Smooth muscle cell of the coronary artery (primary cell): ENCODE results near the gene CLDN1. TPM values are rescaled to one million over a fixed set of nuclear protein-coding genes. Genes with fewer than 3 reads are reported as not detected.

Experiments
- total RNA-seq: library from RNA; depleted of rRNA; stranded (reverse); fragments of >200 nt; gene quantifications from 2 replicates; pipeline ENCODE4 v1.2.3, GENCODE V29; 2014; ENCODE audit warnings: low replicate concordance

The CLDN1 gene, protein sequence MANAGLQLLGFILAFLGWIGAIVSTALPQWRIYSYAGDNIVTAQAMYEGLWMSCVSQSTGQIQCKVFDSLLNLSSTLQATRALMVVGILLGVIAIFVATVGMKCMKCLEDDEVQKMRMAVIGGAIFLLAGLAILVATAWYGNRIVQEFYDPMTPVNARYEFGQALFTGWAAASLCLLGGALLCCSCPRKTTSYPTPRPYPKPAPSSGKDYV
- 0.08 and 0.12 TPM in 2 replicates for total RNA-seq

GRCh38 chr3:190321789-190322603 lies at the start of gene CLDN1:
CLDN1 (minus strand) TSS chr3:190322446; CDS start chr3:190322206, 240 bp downstream.

Other genes with a start within 250 kb of the CLDN1 start
- 0.47 and 2.6 TPM in 2 replicates for gene P3H2, start 201.5 kb downstream of the CLDN1 start, total RNA-seq
- gene CLDN16, start 65.7 kb upstream of the CLDN1 start, total RNA-seq: under 0.01 TPM in 1 of 2 replicates, not detected in the other
- gene TMEM207, start 127.5 kb upstream of the CLDN1 start, total RNA-seq: not detected in 2 replicates
- 15.9 and 18.2 TPM in 2 replicates for gene IL1RAP, start 191.6 kb upstream of the CLDN1 start, total RNA-seq